DND-41 (cell line): ENCODE measurements around the gene FAM217B.

Experiments
- CTCF ChIP-seq: IDR thresholded peaks from 2 replicates; pipeline ENCODE4 v1.5.1; 2012; ENCODE audit warnings: borderline replicate concordance, low read length, moderate library complexity, mild to moderate bottlenecking; ENCODE audit not compliant: poor library complexity, severe bottlenecking; ENCODE audit errors: extremely low read depth
- EZH2 ChIP-seq: IDR thresholded peaks from 3 replicates; pipeline ENCODE4 v1.6.1; 2012; ENCODE audit warnings: borderline replicate concordance, low read depth, mild to moderate bottlenecking, moderate library complexity, low read length, inconsistent platforms; ENCODE audit not compliant: severe bottlenecking

GRCh38 chr20:59958123-59958522, 17.9 kb downstream of the FAM217B start, which contains the start of gene CDH26:
- no peak for TF ChIP-seq CTCF
- no peak for TF ChIP-seq EZH2
